Esophagus muscularis mucosa (tissue), 4 donors: ENCODE data around the gene CCDC50. TPM values are rescaled to one million over a fixed set of nuclear protein-coding genes. Genes with fewer than 3 reads are reported as not detected.

ENCODE experiments used
- DNase-seq: peaks from one replicate; pipeline ENCODE4 v3.0.0-alpha.2; 2017; ENCODE audit errors: extremely low spot score
- H3K27ac ChIP-seq, 4 donors: fragments of 200-600 bp; sonication (generic); replicated peaks in 1 of 4; 1 replicate in 3 of 4; 2 replicates in 1 of 4; pipeline ENCODE4 v1.5.1; 2016 to 2019; ENCODE audit warnings: mild to moderate bottlenecking in 1 of 4
- H3K27me3 ChIP-seq, 4 donors: fragments of 200-600 bp; sonication (generic); one replicate each; pipeline versions ENCODE4 v1.5.1 to v1.6.0; 2016 to 2019
- H3K36me3 ChIP-seq, 4 donors: fragments of 200-600 bp; sonication (generic); one replicate each; pipeline ENCODE4 v1.5.1; 2016 to 2019
- H3K4me1 ChIP-seq, 4 donors: fragments of 200-600 bp; sonication (generic); one replicate each; pipeline ENCODE4 v1.5.1; 2016 to 2019
- H3K4me3 ChIP-seq, 4 donors: fragments of 200-600 bp; sonication (generic); 1 replicate in 2 of 4; 2 replicates in 2 of 4; pipeline ENCODE4 v1.5.1; 2016 to 2019; ENCODE audit warnings: mild to moderate bottlenecking in 4 of 4, moderate library complexity in 1 of 4
- H3K9me3 ChIP-seq, 4 donors: fragments of 200-600 bp; sonication (generic); 1 replicate in 3 of 4; 2 replicates in 1 of 4; pipeline ENCODE4 v1.5.1; 2016 to 2019
- CTCF ChIP-seq, 3 experiments: fragments of 200-600 bp in 2 of 3; fragments of 450-650 bp in 1 of 3; sonication (generic) in 2 of 3; IDR thresholded peaks; one replicate each; pipeline ENCODE4 v1.5.1; 2017 to 2019; ENCODE audit warnings: antibody characterized with exemption in 3 of 3, mild to moderate bottlenecking in 2 of 3, moderate library complexity in 1 of 3
- EP300 ChIP-seq: sonication (generic); formaldehyde crosslinking; IDR thresholded peaks from one replicate; pipeline ENCODE4 v1.6.1; 2017; ENCODE audit warnings: antibody characterized with exemption
- POLR2A ChIP-seq: fragments of 450-650 bp; IDR thresholded peaks from one replicate; pipeline ENCODE4 v1.6.1; 2017; ENCODE audit warnings: antibody characterized with exemption, moderate library complexity, mild to moderate bottlenecking, low read depth
- POLR2AphosphoS5 ChIP-seq, 2 donors: sonication (generic); formaldehyde crosslinking; IDR thresholded peaks; one replicate each; pipeline ENCODE4 v1.6.1; 2017; ENCODE audit warnings: antibody characterized with exemption in 2 of 2
- WGBS: methylation state at CpG from one replicate; pipeline ENCODE4 v1.1.5; 2018; 5-methylcytosine and 5-hydroxymethylcytosine counted together
- intact Hi-C: fragments of 100-400 bp; cut with DNase I; formaldehyde crosslinking; loops from one replicate; pipeline ENCODE4 v1.15.1; 2023
- total RNA-seq, 4 donors: library from RNA; depleted of rRNA; stranded (reverse); fragments of >200 nt; gene quantifications; one replicate each; pipeline versions ENCODE4 v1.1.0 to v1.2.1, GENCODE V29; 2016

The CCDC50 gene
- total RNA-seq, 4 donors from 2014 or later, result 141 to 192 (median 165) TPM

GRCh38 chr3:191378142-191378812 lies 49.1 kb downstream of the CCDC50 start:
- Histone ChIP-seq H3K4me1 (peaks cover 34 to 57% (median 42%) of the 10 kb centered on the region in 4 donors), H3K36me3 (peaks cover 22 to 48% (median 34%) of the 10 kb centered on the region in 4 donors)
- intact Hi-C loops, result no loop called here

DNA sequence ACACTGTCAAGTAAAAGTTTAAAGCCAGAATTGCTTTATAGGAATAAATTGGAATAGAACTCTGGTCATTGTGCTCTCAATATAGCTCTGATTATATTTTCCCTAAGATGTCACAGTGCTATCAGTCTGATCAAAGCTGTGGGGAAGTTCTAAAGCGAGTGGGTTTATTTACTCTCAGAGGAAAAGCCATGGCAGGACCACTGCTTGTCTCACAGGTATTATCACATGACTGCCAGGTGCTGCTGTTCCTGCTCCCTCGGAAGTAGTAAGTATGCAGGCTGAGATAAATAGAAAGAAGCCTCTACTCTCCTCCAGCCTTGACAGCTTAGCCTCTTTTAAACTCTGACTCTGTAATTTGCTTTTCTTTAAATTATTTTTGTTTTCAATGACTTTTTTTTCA lies 50.3 kb downstream of the CCDC50 start:
- 68% methylated on average over 2 of the region's 2 CpGs for WGBS
- TF ChIP-seq CTCF (IDR thresholded peaks at IDR 0.05) (no peak), POLR2A (no peak), EP300 (no peak), POLR2AphosphoS5 (IDR thresholded peaks at IDR 0.05) (no peak)
- H3K27ac ChIP-seq, result no peak overlapping the region
- peaks cover 22 to 52% (median 36%) of the 10 kb centered on the region in 4 donors for H3K36me3 ChIP-seq
- no peaks in the 10 kb centered on the region for H3K27me3 ChIP-seq
- no peak overlapping the region for H3K4me3 ChIP-seq
- intact Hi-C loops, result no loop called here
- DNase-seq, result no peak
- no peaks in the 10 kb centered on the region for H3K9me3 ChIP-seq
- H3K4me1 ChIP-seq, result peaks cover 34 to 57% (median 42%) of the 10 kb centered on the region in 4 donors

More at GRCh38 chr3:191378142-191378812, 49.1 kb downstream of the CCDC50 start:
- H3K9me3 ChIP-seq, result no peaks in the 10 kb centered on the region
- H3K27ac ChIP-seq, result peak overlapping the region in 1 of 4 donors; percentile 58
- no peak for DNase-seq
- TF ChIP-seq POLR2AphosphoS5 (IDR thresholded peaks at IDR 0.05) (no peak), CTCF (IDR thresholded peaks at IDR 0.05) (no peak), POLR2A (no peak), EP300 (no peak)
- no peaks in the 10 kb centered on the region for H3K27me3 ChIP-seq
- H3K4me3 ChIP-seq, result no peak overlapping the region

DNA sequence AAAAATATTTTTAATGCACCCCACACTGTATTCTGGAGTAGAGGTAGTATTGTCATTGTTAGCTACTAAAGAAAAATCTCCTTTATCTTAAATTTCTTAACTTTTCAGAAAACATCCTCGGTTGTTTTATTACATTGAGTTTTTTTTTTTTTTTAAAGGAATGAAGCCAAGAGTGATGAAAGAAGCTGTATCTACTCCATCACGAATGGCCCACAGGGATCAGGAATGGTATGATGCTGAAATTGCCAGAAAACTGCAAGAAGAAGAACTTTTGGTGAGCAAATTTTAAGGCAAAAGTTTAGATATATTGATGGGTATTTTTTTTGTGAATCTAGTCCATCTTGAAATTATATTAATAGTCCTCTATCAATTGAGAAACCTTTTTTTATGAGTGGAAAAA lies 50.8 kb downstream of the CCDC50 start:
- Histone ChIP-seq H3K4me3 (no peak overlapping the region), H3K4me1 (peaks cover 34 to 57% (median 42%) of the 10 kb centered on the region in 4 donors), H3K9me3 (no peaks in the 10 kb centered on the region), H3K36me3 (peaks cover 18 to 48% (median 35%) of the 10 kb centered on the region in 4 donors), H3K27me3 (no peaks in the 10 kb centered on the region), H3K27ac (no peak overlapping the region)
- WGBS, result 54% methylated on average over 2 of the region's 2 CpGs
- TF ChIP-seq POLR2A (no peak), CTCF (IDR thresholded peaks at IDR 0.05) (no peak), EP300 (no peak), POLR2AphosphoS5 (IDR thresholded peaks at IDR 0.05) (no peak)
- no peak for DNase-seq
- intact Hi-C loops, result no loop called here

- intact Hi-C loops, result no loop called here
- whole genome bisulfite sequencing, result 87% methylated on average over 7 of the region's 7 CpGs
- Histone ChIP-seq H3K4me1 (peaks cover 31 to 53% (median 36%) of the 10 kb centered on the region in 4 donors), H3K9me3 (no peaks in the 10 kb centered on the region), H3K27me3 (no peaks in the 10 kb centered on the region), H3K27ac (no peak overlapping the region), H3K36me3 (peaks cover 10 to 42% (median 28%) of the 10 kb centered on the region in 4 donors), H3K4me3 (no peak overlapping the region)
- no peak for DNase-seq
- no peak for TF ChIP-seq POLR2A
- TF ChIP-seq EP300, result no peak
- TF ChIP-seq POLR2AphosphoS5 (IDR thresholded peaks at IDR 0.05), result no peak
- no peak for TF ChIP-seq CTCF (IDR thresholded peaks at IDR 0.05)
Observed at GRCh38 chr3:191381303-191381702, 52.1 kb downstream of the CCDC50 start.

- Histone ChIP-seq H3K27ac (no peak overlapping the region), H3K9me3 (no peaks in the 10 kb centered on the region), H3K4me3 (no peak overlapping the region), H3K36me3 (peaks cover 10 to 42% (median 28%) of the 10 kb centered on the region in 4 donors), H3K4me1 (peaks cover 18 to 40% (median 22%) of the 10 kb centered on the region in 4 donors), H3K27me3 (no peaks in the 10 kb centered on the region)
- 65% methylated on average over 1 of the region's 1 CpG for WGBS
- intact Hi-C loops, result no loop called here
- TF ChIP-seq POLR2A (no peak), EP300 (no peak), CTCF (IDR thresholded peaks at IDR 0.05) (no peak), POLR2AphosphoS5 (IDR thresholded peaks at IDR 0.05) (no peak)
- DNase-seq, result no peak
Observed at GRCh38 chr3:191382661-191383060, 53.5 kb downstream of the CCDC50 start.
